ENCODE data around the gene LRRC75A. TPM values are rescaled to one million over a fixed set of nuclear protein-coding genes. Genes with fewer than 3 reads are reported as not detected.

The LRRC75A gene
- total RNA-seq, 3 donors from 2014 or later = 37.1 to 85.7 (median 52.6) TPM

GRCh38 chr17:16464303-16465051 lies 27.5 kb downstream of the LRRC75A start:
- Histone ChIP-seq H3K9me3 (no peaks in the 10 kb centered on the region), H3K4me1 (ENCODE audit: low read depth) (peaks cover 41% of the 10 kb centered on the region), H3K4me3 (no peak overlapping the region), H3K36me3 (ENCODE audit: low read depth) (no peaks in the 10 kb centered on the region)
- TF ChIP-seq CTCF (IDR thresholded peaks at IDR 0.05) = no peak
- intact Hi-C loops (cut with DNase I, micrococcal nuclease) = no loop called here
- ATAC-seq = peak; percentile 27
- DNase-seq = peak; percentile 58 to 61 (median 60)

GRCh38 chr17:16463358-16464302 lies 28.4 kb downstream of the LRRC75A start:
- Histone ChIP-seq H3K4me1 (ENCODE audit: low read depth) (peaks cover 39% of the 10 kb centered on the region), H3K36me3 (ENCODE audit: low read depth) (no peaks in the 10 kb centered on the region), H3K9me3 (no peaks in the 10 kb centered on the region), H3K4me3 (no peak overlapping the region)
- peak; percentile 90 to 96 (median 91) for DNase-seq
- TF ChIP-seq CTCF (IDR thresholded peaks at IDR 0.05) = peak; percentile 38
- peak; percentile 71 for ATAC-seq
- intact Hi-C loops (cut with DNase I, micrococcal nuclease) = no loop called here

GRCh38 chr17:16462070-16462864 lies 29.7 kb downstream of the LRRC75A start:
- intact Hi-C loops (cut with DNase I, micrococcal nuclease) = no loop called here
- no peak for TF ChIP-seq CTCF (IDR thresholded peaks at IDR 0.05)
- Histone ChIP-seq H3K36me3 (ENCODE audit: low read depth) (no peaks in the 10 kb centered on the region), H3K9me3 (no peaks in the 10 kb centered on the region), H3K4me1 (ENCODE audit: low read depth) (peaks cover 39% of the 10 kb centered on the region), H3K4me3 (no peak overlapping the region)
- DNase-seq (peak in 1 of 3 donors; percentile 50), ATAC-seq (no peak)

- H3K4me1 ChIP-seq (ENCODE audit: low read depth) = peaks cover 34% of the 10 kb centered on the region
- TF ChIP-seq CTCF (IDR thresholded peaks at IDR 0.05) = no peak
- intact Hi-C loops (cut with DNase I, micrococcal nuclease) = no loop called here
- ATAC-seq (no peak), DNase-seq (peak in 1 of 3 donors; percentile 29)
- H3K9me3 ChIP-seq = no peaks in the 10 kb centered on the region
- H3K36me3 ChIP-seq (ENCODE audit: low read depth) = no peaks in the 10 kb centered on the region
- H3K4me3 ChIP-seq = no peak overlapping the region
Observed at GRCh38 chr17:16461606-16461866, 30.5 kb downstream of the LRRC75A start.

GRCh38 chr17:16460796-16461605 lies 31.0 kb downstream of the LRRC75A start:
- Histone ChIP-seq H3K4me1 (ENCODE audit: low read depth) (peaks cover 30% of the 10 kb centered on the region), H3K9me3 (no peaks in the 10 kb centered on the region), H3K4me3 (no peak overlapping the region), H3K36me3 (ENCODE audit: low read depth) (no peaks in the 10 kb centered on the region)
- intact Hi-C loops (cut with DNase I, micrococcal nuclease) = no loop called here
- no peak for TF ChIP-seq CTCF (IDR thresholded peaks at IDR 0.05)
- ATAC-seq (no peak), DNase-seq (peak in 1 of 3 donors; percentile 45)

Measured in mucosa of descending colon (tissue), 3 donors.